ENCODE data around the gene DGCR2.

The DGCR2 gene

DNA sequence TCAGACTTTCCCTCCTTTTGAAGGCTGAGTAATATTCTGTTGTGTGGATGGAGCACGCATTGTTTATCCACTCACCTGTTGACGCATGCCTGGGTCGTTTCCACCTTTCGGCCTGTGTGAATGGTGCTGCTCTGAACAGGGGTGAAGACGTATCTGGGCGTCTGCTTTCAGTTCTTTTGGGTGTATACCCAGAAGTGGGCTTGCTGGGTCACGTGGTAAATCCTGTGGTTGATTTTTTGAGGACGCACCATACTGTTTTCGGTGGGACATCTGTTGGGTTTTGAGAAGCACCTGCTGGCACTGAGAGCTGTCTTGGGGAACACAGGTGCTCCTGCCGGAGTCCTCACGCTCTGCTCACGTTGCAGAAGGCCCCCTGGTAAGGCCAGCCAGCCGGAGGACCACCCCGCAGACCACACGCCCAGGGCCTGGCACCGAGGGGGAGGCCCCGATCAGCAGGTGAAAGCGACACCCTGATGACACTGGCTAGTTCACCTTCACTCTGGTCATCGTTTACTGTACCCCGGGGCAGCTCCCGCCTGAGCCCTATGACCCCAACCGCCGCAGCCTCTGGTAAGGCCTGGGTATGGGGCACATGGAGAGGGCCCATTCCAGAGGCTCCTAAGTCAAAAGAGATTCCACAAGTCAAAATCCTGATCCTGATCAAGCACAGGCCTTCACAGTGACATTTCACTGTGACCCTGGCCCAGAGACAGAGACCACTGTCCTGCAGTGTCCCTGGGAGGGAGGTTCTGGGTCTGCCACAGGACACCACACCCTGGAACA, 131.7 kb downstream of the DGCR2 start:
- TF ChIP-seq TAF1 (IDR thresholded peaks at IDR 0.05; ENCODE audit: low read depth), result no peak
- TF ChIP-seq NFIC (IDR thresholded peaks at IDR 0.05), result no peak
- no peak for TF ChIP-seq TEAD4 (IDR thresholded peaks at IDR 0.05)
- no peak for TF ChIP-seq TCF12 (IDR thresholded peaks at IDR 0.05; ENCODE audit: low read depth)
- TF ChIP-seq FOXM1 (IDR thresholded peaks at IDR 0.05; ENCODE audit: borderline replicate concordance, low read depth), result no peak
- TF ChIP-seq YY1 (IDR thresholded peaks at IDR 0.05; ENCODE audit: low read depth), result no peak
- TF ChIP-seq EGR1 (IDR thresholded peaks at IDR 0.05), result no peak
- no peak for TF ChIP-seq ZBTB7A (IDR thresholded peaks at IDR 0.05; ENCODE audit: low read depth)
- TF ChIP-seq CEBPB (IDR thresholded peaks at IDR 0.05), result no peak
- no peak for TF ChIP-seq EP300 (IDR thresholded peaks at IDR 0.05; ENCODE audit: borderline replicate concordance)
- no peak for TF ChIP-seq CREB1 (IDR thresholded peaks at IDR 0.05; ENCODE audit: low read depth)
- TF ChIP-seq, protein P1, sequence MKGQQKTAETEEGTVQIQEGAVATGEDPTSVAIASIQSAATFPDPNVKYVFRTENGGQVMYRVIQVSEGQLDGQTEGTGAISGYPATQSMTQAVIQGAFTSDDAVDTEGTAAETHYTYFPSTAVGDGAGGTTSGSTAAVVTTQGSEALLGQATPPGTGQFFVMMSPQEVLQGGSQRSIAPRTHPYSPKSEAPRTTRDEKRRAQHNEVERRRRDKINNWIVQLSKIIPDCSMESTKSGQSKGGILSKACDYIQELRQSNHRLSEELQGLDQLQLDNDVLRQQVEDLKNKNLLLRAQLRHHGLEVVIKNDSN (IDR thresholded peaks at IDR 0.05), result no peak

DNA sequence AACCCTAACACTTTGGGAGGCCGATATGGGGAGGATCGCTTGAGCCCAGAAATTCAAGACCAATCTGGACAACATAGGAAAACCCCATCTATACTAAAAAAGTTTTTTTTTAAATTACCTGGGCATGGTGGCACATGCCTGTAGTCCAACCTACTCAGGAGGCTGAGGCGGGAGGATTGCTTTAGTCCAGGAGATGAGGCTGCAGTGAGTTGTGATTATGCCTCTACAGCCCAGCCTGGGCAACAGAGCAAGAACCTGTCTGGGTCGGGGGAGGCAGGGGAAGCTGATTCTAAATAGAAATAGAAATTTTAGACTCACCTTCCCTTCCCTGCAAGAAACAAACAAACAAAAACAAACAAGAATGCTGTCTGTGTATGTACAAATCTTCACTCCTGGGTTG, 133.3 kb downstream of the DGCR2 start:
- TF ChIP-seq RAD21 (IDR thresholded peaks at IDR 0.05; ENCODE audit: low read depth), result no peak
- TF ChIP-seq TAF1 (IDR thresholded peaks at IDR 0.05; ENCODE audit: low read depth), result no peak
- TF ChIP-seq, protein P2, sequence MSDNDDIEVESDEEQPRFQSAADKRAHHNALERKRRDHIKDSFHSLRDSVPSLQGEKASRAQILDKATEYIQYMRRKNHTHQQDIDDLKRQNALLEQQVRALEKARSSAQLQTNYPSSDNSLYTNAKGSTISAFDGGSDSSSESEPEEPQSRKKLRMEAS (IDR thresholded peaks at IDR 0.05), result no peak
- no peak for TF ChIP-seq CREB1 (IDR thresholded peaks at IDR 0.05; ENCODE audit: low read depth)
- TF ChIP-seq TEAD4 (IDR thresholded peaks at IDR 0.05), result no peak
- TF ChIP-seq EGR1 (IDR thresholded peaks at IDR 0.05), result no peak
- TF ChIP-seq, protein P1 (IDR thresholded peaks at IDR 0.05), result no peak
- TF ChIP-seq YY1 (IDR thresholded peaks at IDR 0.05; ENCODE audit: low read depth), result no peak
- no peak for TF ChIP-seq CEBPB (IDR thresholded peaks at IDR 0.05)
- no peak for TF ChIP-seq EP300 (IDR thresholded peaks at IDR 0.05; ENCODE audit: borderline replicate concordance)
- TF ChIP-seq TCF12 (IDR thresholded peaks at IDR 0.05; ENCODE audit: low read depth), result no peak

DNA sequence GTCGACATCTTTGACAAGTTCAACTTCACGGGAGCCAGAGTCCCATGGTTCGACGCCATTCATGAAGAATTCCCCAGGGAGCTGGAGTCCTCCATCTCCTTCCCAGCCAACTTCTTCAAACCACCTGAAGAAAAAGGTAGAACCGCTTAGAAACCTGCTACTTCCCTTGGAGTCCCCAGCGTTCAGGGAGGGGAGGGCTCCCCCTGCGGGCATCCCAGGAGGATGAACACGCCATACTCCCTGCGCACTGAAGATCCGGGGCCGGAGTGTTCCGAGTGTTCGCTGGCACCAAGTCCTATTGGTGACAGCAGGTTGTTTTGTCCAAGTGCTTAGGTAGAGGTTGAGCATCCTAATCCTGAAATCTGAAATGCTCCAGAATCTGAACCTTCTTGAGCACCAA, 134.4 kb downstream of the DGCR2 start:
- TF ChIP-seq FOXM1 (IDR thresholded peaks at IDR 0.05; ENCODE audit: borderline replicate concordance, low read depth) (no peak), RAD21 (IDR thresholded peaks at IDR 0.05; ENCODE audit: low read depth) (peak; percentile 51; the same call in 1 of the 2 replicates)
